ENCODE results near the gene CD19.

GRCh38 chr16:28886945-28887344, 44.8 kb upstream of the CD19 start:
- TF ChIP-seq RAD21 (conservative IDR thresholded peaks at IDR 0.05) (no peak), CTCF (IDR thresholded peaks at IDR 0.05; ENCODE audit: poor library complexity, severe bottlenecking) (no peak), POLR2AphosphoS5 (IDR thresholded peaks at IDR 0.05) (no peak), REST (IDR thresholded peaks at IDR 0.05; ENCODE audit: borderline replicate concordance) (no peak), SMC3 (conservative IDR thresholded peaks at IDR 0.05; ENCODE audit: poor library complexity) (no peak), EP300 (conservative IDR thresholded peaks at IDR 0.05; ENCODE audit: poor library complexity, severe bottlenecking) (no peak), EZH2 (IDR thresholded peaks at IDR 0.05; ENCODE audit: borderline replicate concordance, insufficient read depth, low read length, poor library complexity, severe bottlenecking) (no peak), TAF1 (IDR thresholded peaks at IDR 0.05; ENCODE audit: low read depth) (no peak)

Data from neural cell (in vitro differentiated cells).